ENCODE results near the gene APBB1IP.
A peak's percentile ranks its signal among the peaks of the same experiment; 100 is the strongest.

Gene APBB1IP

GRCh38 chr10:26555719-26556368 is 117.7 kb downstream of the APBB1IP start:
- DNase-seq (ENCODE audit: extremely low spot score), result no peak
- CTCF ChIA-PET, result interaction anchor here (0.6 to 5.9 kb wide), 6 partner anchors 31 to 800 kb away, joined by 3 to 42 read pairs (median 4); no protein-coding TSS in a partner anchor
- TF ChIP-seq SP1 (IDR thresholded peaks at IDR 0.05), result no peak
- no peak for TF ChIP-seq TARDBP (IDR thresholded peaks at IDR 0.05)
- no peak for TF ChIP-seq L3MBTL2 (conservative IDR thresholded peaks at IDR 0.05)
- no peak for TF ChIP-seq CTBP1 (IDR thresholded peaks at IDR 0.05; ENCODE audit: borderline replicate concordance)
- POLR2A ChIA-PET, result interaction anchor here (0.7 kb wide), 1 partner anchor 848 kb away, joined by 3 read pairs; no protein-coding TSS in a partner anchor

- POLR2A ChIA-PET, result no interaction called here
- CTCF ChIA-PET, result interaction anchor here (0.6 to 5.9 kb wide), 5 partner anchors 10 to 801 kb away, joined by 3 to 42 read pairs (median 3); no protein-coding TSS in a partner anchor
- peak; percentile 65 for DNase-seq (ENCODE audit: extremely low spot score)
- TF ChIP-seq NFRKB (IDR thresholded peaks at IDR 0.05), result no peak
- TF ChIP-seq FOXA1 (IDR thresholded peaks at IDR 0.05), result no peak
- TF ChIP-seq FOXM1 (IDR thresholded peaks at IDR 0.05; ENCODE audit: borderline replicate concordance), result no peak
Measured at GRCh38 chr10:26556748-26557640, 118.9 kb downstream of the APBB1IP start.

- no peak for TF ChIP-seq BHLHE40 (IDR thresholded peaks at IDR 0.05; ENCODE audit: borderline replicate concordance)
- no peak for TF ChIP-seq FOXK2 (IDR thresholded peaks at IDR 0.05)
- TF ChIP-seq PKNOX1 (IDR thresholded peaks at IDR 0.05), result no peak
- no peak for TF ChIP-seq ARNT (IDR thresholded peaks at IDR 0.05)
- no peak for TF ChIP-seq SUZ12 (IDR thresholded peaks at IDR 0.05)
- no peak for TF ChIP-seq ELF4 (IDR thresholded peaks at IDR 0.05)
- TF ChIP-seq CTBP1 (IDR thresholded peaks at IDR 0.05; ENCODE audit: borderline replicate concordance), result no peak
- no peak for TF ChIP-seq SP1 (IDR thresholded peaks at IDR 0.05)
- ChIA-PET CTCF (interaction anchor here (0.7 to 5.9 kb wide), 2 partner anchors 10 to 223 kb away, joined by 3 to 42 read pairs; no protein-coding TSS in a partner anchor), POLR2A (no interaction called here)
- DNase-seq (ENCODE audit: extremely low spot score), result no peak
Measured at GRCh38 chr10:26557641-26558014, 119.5 kb downstream of the APBB1IP start.

GRCh38 chr10:26566525-26567350 is 128.6 kb downstream of the APBB1IP start:
- CTCF ChIA-PET, result interaction anchor here (0.8 kb wide), 1 partner anchor 9 kb away, joined by 3 read pairs; no protein-coding TSS in a partner anchor
- peak; percentile 53 for DNase-seq (ENCODE audit: extremely low spot score)
- TF ChIP-seq LEF1 (IDR thresholded peaks at IDR 0.05; ENCODE audit: borderline replicate concordance) (no peak), ELF4 (IDR thresholded peaks at IDR 0.05) (no peak), ARNT (IDR thresholded peaks at IDR 0.05) (no peak), BHLHE40 (IDR thresholded peaks at IDR 0.05; ENCODE audit: borderline replicate concordance) (no peak)
- POLR2A ChIA-PET, result interaction anchor here (0.8 kb wide), 1 partner anchor 15 kb away, joined by 3 read pairs; no protein-coding TSS in a partner anchor

GRCh38 chr10:26567351-26567721 is 129.2 kb downstream of the APBB1IP start:
- CTCF ChIA-PET, result interaction anchor here (0.8 kb wide), 1 partner anchor 10 kb away, joined by 3 read pairs; no protein-coding TSS in a partner anchor
- DNase-seq (ENCODE audit: extremely low spot score), result peak; percentile 22
- POLR2A ChIA-PET, result no interaction called here
- TF ChIP-seq FOXM1 (IDR thresholded peaks at IDR 0.05; ENCODE audit: borderline replicate concordance) (no peak), PKNOX1 (IDR thresholded peaks at IDR 0.05) (no peak), ARNT (IDR thresholded peaks at IDR 0.05) (no peak), HDGF (IDR thresholded peaks at IDR 0.05; ENCODE audit: borderline replicate concordance) (no peak), FOXK2 (IDR thresholded peaks at IDR 0.05) (no peak), SUZ12 (IDR thresholded peaks at IDR 0.05) (no peak)

- ChIA-PET POLR2A (no interaction called here), CTCF (no interaction called here)
- no peak for DNase-seq (ENCODE audit: extremely low spot score)
- TF ChIP-seq TARDBP (IDR thresholded peaks at IDR 0.05) (no peak), FOXM1 (IDR thresholded peaks at IDR 0.05; ENCODE audit: borderline replicate concordance) (no peak), CTBP1 (IDR thresholded peaks at IDR 0.05; ENCODE audit: borderline replicate concordance) (no peak)
Measured at GRCh38 chr10:26571655-26572054, 133.5 kb downstream of the APBB1IP start.

GRCh38 chr10:26573674-26574073 is 135.5 kb downstream of the APBB1IP start:
- TF ChIP-seq CTBP1 (IDR thresholded peaks at IDR 0.05; ENCODE audit: borderline replicate concordance), result no peak
- no peak for TF ChIP-seq ELF4 (IDR thresholded peaks at IDR 0.05)
- no peak for TF ChIP-seq TARDBP (IDR thresholded peaks at IDR 0.05)
- TF ChIP-seq ARNT (IDR thresholded peaks at IDR 0.05), result no peak
- no peak for TF ChIP-seq HDGF (IDR thresholded peaks at IDR 0.05; ENCODE audit: borderline replicate concordance)
- TF ChIP-seq SUZ12 (IDR thresholded peaks at IDR 0.05), result no peak
- TF ChIP-seq FOXM1 (IDR thresholded peaks at IDR 0.05; ENCODE audit: borderline replicate concordance), result no peak
- TF ChIP-seq PKNOX1 (IDR thresholded peaks at IDR 0.05), result no peak
- no peak for TF ChIP-seq BHLHE40 (IDR thresholded peaks at IDR 0.05; ENCODE audit: borderline replicate concordance)
- no peak for TF ChIP-seq NFRKB (IDR thresholded peaks at IDR 0.05)
- TF ChIP-seq L3MBTL2 (conservative IDR thresholded peaks at IDR 0.05), result no peak
- TF ChIP-seq LEF1 (IDR thresholded peaks at IDR 0.05; ENCODE audit: borderline replicate concordance), result no peak
- CTCF ChIA-PET, result no interaction called here
- POLR2A ChIA-PET, result no interaction called here
- DNase-seq (ENCODE audit: extremely low spot score), result no peak
